Measurements from ENCODE around the gene COL5A1. TPM values are rescaled to one million over a fixed set of nuclear protein-coding genes. Genes with fewer than 3 reads are reported as not detected.

The COL5A1 gene
- total and polyA plus RNA-seq, 2 experiments from 2014 or later = 211 to 812 TPM

- Histone ChIP-seq H3K79me2 (ENCODE audit: insufficient read depth) (no peaks in the 10 kb centered on the region), H3K27ac (no peak overlapping the region), H3F3A (ENCODE audit: insufficient read depth) (no peaks in the 10 kb centered on the region), H3K9ac (no peak overlapping the region), H3K9me3 (ENCODE audit: low read depth) (no peaks in the 10 kb centered on the region), H3K4me3 (no peak overlapping the region), H2AFZ (no peak overlapping the region), H3K4me1 (ENCODE audit: insufficient read depth) (no peaks in the 10 kb centered on the region), H3K27me3 (replicated peaks; ENCODE audit: insufficient read depth) (peaks cover 47% of the 10 kb centered on the region), H3K4me2 (ENCODE audit: unreplicated experiment) (no peak overlapping the region), H4K20me1 (ENCODE audit: insufficient read depth) (no peaks in the 10 kb centered on the region), H3K36me3 (ENCODE audit: low read depth) (no peaks in the 10 kb centered on the region), H3K9me2 (ENCODE audit: insufficient read depth) (no peaks in the 10 kb centered on the region)
- no peak for DNase-seq
- TF ChIP-seq EZH2 (IDR thresholded peaks at IDR 0.05; ENCODE audit: insufficient read depth, poor library complexity, severe bottlenecking) (no peak), EZH2phosphoT487 (IDR thresholded peaks at IDR 0.05; ENCODE audit: insufficient read depth, low read depth) (no peak)
- 49 to 58% methylated on average over 4 of the region's 4 CpGs for WGBS, 2 experiments (ENCODE audit: low coverage in 1 of 2, low lambda C conversion rate in 2 of 2, missing lambda C conversion rate in 2 of 2)
- in situ Hi-C loops (cut with MboI) = no loop called here
These were observed 235.9 kb downstream of the COL5A1 start for GRCh38 chr9:134877541-134877940.

GRCh38 chr9:134879664-134880483, 238.3 kb downstream of the COL5A1 start:
- TF ChIP-seq EZH2 (IDR thresholded peaks at IDR 0.05; ENCODE audit: insufficient read depth, poor library complexity, severe bottlenecking) (no peak), EZH2phosphoT487 (IDR thresholded peaks at IDR 0.05; ENCODE audit: insufficient read depth, low read depth) (no peak)

GRCh38 chr9:134880484-134881312, 239.1 kb downstream of the COL5A1 start, which contains the start of gene FCN2:
TSS of gene FCN2 (plus strand) at chr9:134880810. CDS start at chr9:134880822, 12 bp downstream.
- Histone ChIP-seq H3K27ac (no peak within 1 kb of the TSS), H3K9ac (no peak within 1 kb of the TSS), H3K9me2 (ENCODE audit: insufficient read depth) (no peaks in the 10 kb centered on the region), H2AFZ (no peak within 1 kb of the TSS), H3K79me2 (ENCODE audit: insufficient read depth) (no peaks in the 10 kb centered on the region), H3F3A (ENCODE audit: insufficient read depth) (no peaks in the 10 kb centered on the region), H4K20me1 (ENCODE audit: insufficient read depth) (no peaks in the 10 kb centered on the region), H3K4me3 (no peak within 1 kb of the TSS), H3K9me3 (ENCODE audit: low read depth) (no peaks in the 10 kb centered on the region), H3K4me2 (ENCODE audit: unreplicated experiment) (no peak within 1 kb of the TSS), H3K27me3 (replicated peaks; ENCODE audit: insufficient read depth) (peaks cover 32% of the 10 kb centered on the region), H3K4me1 (ENCODE audit: insufficient read depth) (no peaks in the 10 kb centered on the region), H3K36me3 (ENCODE audit: low read depth) (no peaks in the 10 kb centered on the region)
- 60 to 65% methylated on average over 25 of the region's 25 CpGs for WGBS, 2 experiments (ENCODE audit: low coverage in 1 of 2, low lambda C conversion rate in 2 of 2, missing lambda C conversion rate in 2 of 2)
- in situ Hi-C loops (cut with MboI) = no loop called here
- no peak for DNase-seq
- TF ChIP-seq EZH2 (IDR thresholded peaks at IDR 0.05; ENCODE audit: insufficient read depth, poor library complexity, severe bottlenecking) (no peak), EZH2phosphoT487 (IDR thresholded peaks at IDR 0.05; ENCODE audit: insufficient read depth, low read depth) (no peak)

More at GRCh38 chr9:134879664-134880483, 238.3 kb downstream of the COL5A1 start:
- no peak overlapping the region for H2AFZ ChIP-seq
- H3K9me2 ChIP-seq (ENCODE audit: insufficient read depth) = no peaks in the 10 kb centered on the region
- H3K27me3 ChIP-seq (replicated peaks; ENCODE audit: insufficient read depth) = peaks cover 34% of the 10 kb centered on the region
- H3K36me3 ChIP-seq (ENCODE audit: low read depth) = no peaks in the 10 kb centered on the region
- in situ Hi-C loops (cut with MboI) = no loop called here
- no peaks in the 10 kb centered on the region for H3K4me1 ChIP-seq (ENCODE audit: insufficient read depth)
- H3K27ac ChIP-seq = no peak overlapping the region
- no peaks in the 10 kb centered on the region for H3K79me2 ChIP-seq (ENCODE audit: insufficient read depth)
- H4K20me1 ChIP-seq (ENCODE audit: insufficient read depth) = no peaks in the 10 kb centered on the region
- no peaks in the 10 kb centered on the region for H3F3A ChIP-seq (ENCODE audit: insufficient read depth)
- WGBS, 2 experiments (ENCODE audit: low coverage in 1 of 2, low lambda C conversion rate in 2 of 2, missing lambda C conversion rate in 2 of 2) = 68 to 72% methylated on average over 13 of the region's 13 CpGs
- DNase-seq = no peak
- no peak overlapping the region for H3K4me3 ChIP-seq
- H3K9ac ChIP-seq = no peak overlapping the region
- no peaks in the 10 kb centered on the region for H3K9me3 ChIP-seq (ENCODE audit: low read depth)
- no peak overlapping the region for H3K4me2 ChIP-seq (ENCODE audit: unreplicated experiment)

- Histone ChIP-seq H3K9ac (no peak overlapping the region), H3K4me1 (ENCODE audit: insufficient read depth) (no peaks in the 10 kb centered on the region), H3K9me2 (ENCODE audit: insufficient read depth) (no peaks in the 10 kb centered on the region), H3K36me3 (ENCODE audit: low read depth) (no peaks in the 10 kb centered on the region), H3K4me3 (no peak overlapping the region), H3K79me2 (ENCODE audit: insufficient read depth) (no peaks in the 10 kb centered on the region), H3F3A (ENCODE audit: insufficient read depth) (no peaks in the 10 kb centered on the region), H3K4me2 (ENCODE audit: unreplicated experiment) (no peak overlapping the region), H4K20me1 (ENCODE audit: insufficient read depth) (no peaks in the 10 kb centered on the region), H3K27me3 (replicated peaks; ENCODE audit: insufficient read depth) (peaks cover 27% of the 10 kb centered on the region), H2AFZ (no peak overlapping the region), H3K9me3 (ENCODE audit: low read depth) (no peaks in the 10 kb centered on the region), H3K27ac (no peak overlapping the region)
- WGBS, 2 experiments (ENCODE audit: low coverage in 1 of 2, low lambda C conversion rate in 2 of 2, missing lambda C conversion rate in 2 of 2) = 78% methylated on average over 13 of the region's 13 CpGs
- DNase-seq = no peak
- in situ Hi-C loops (cut with MboI) = no loop called here
- no peak for TF ChIP-seq EZH2 (IDR thresholded peaks at IDR 0.05; ENCODE audit: insufficient read depth, poor library complexity, severe bottlenecking)
- TF ChIP-seq EZH2phosphoT487 (IDR thresholded peaks at IDR 0.05; ENCODE audit: insufficient read depth, low read depth) = no peak
These were observed 239.7 kb downstream of the COL5A1 start for GRCh38 chr9:134881313-134881670.
